ENCODE data around the gene TOR2A.

TOR2A gene

DNA sequence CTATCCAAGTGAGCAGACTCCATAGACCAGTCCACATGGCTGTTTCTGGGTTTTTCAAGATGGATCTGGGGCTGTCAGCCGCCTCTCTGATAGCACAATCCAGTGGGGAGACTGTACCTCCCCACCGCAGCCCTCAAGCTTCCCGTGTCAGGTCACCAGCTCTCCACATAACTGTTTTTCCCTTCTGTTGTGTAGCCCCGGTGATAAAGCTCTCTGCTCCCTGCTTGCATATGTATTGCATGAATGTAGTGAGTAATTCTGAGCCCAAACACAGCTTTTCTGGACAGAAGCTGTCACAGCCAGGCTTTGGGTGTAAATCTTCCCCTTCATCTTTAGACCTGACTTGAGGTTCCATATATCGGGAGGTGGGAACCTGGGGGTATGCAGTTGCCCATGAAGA lies 51.4 kb downstream of the TOR2A start:
- Histone ChIP-seq H3K9me3 (ENCODE audit: insufficient read depth, low read depth, low read length) (no peaks in the 10 kb centered on the region), H3K79me2 (ENCODE audit: insufficient read depth, low read length) (no peaks in the 10 kb centered on the region), H3K27me3 (ENCODE audit: insufficient read depth, low read length, poor library complexity, severe bottlenecking) (no peaks in the 10 kb centered on the region), H3F3A (ENCODE audit: low read depth) (no peaks in the 10 kb centered on the region), H2AFZ (ENCODE audit: low read length) (no peak overlapping the region), H3K4me2 (ENCODE audit: low read depth, low read length, poor library complexity, severe bottlenecking) (no peak overlapping the region), H3K4me1 (ENCODE audit: insufficient read depth, low read length, poor library complexity, severe bottlenecking) (no peaks in the 10 kb centered on the region), H4K20me1 (ENCODE audit: insufficient read depth, low read length, poor library complexity, severe bottlenecking) (no peaks in the 10 kb centered on the region), H3K36me3 (ENCODE audit: insufficient read depth, low read length) (peaks cover 71% of the 10 kb centered on the region; the same call in 1 of the 2 replicates), H3K9ac (ENCODE audit: low read depth, low read length, poor library complexity, severe bottlenecking) (no peak overlapping the region), H3K9me2 (replicated peaks; ENCODE audit: low read depth, low read length) (no peaks in the 10 kb centered on the region), H3K4me3 (ENCODE audit: low read length, poor library complexity, severe bottlenecking) (no peak overlapping the region)
- TF ChIP-seq CTCF (conservative IDR thresholded peaks at IDR 0.05; ENCODE audit: low read length) = no peak
- TF ChIP-seq EZH2phosphoT487 (IDR thresholded peaks at IDR 0.05; ENCODE audit: borderline replicate concordance) = no peak

- Histone ChIP-seq H3K9me3 (ENCODE audit: insufficient read depth, low read depth, low read length) (no peaks in the 10 kb centered on the region), H3K79me2 (ENCODE audit: insufficient read depth, low read length) (no peaks in the 10 kb centered on the region), H3K9ac (ENCODE audit: low read depth, low read length, poor library complexity, severe bottlenecking) (no peak overlapping the region), H3K27me3 (ENCODE audit: insufficient read depth, low read length, poor library complexity, severe bottlenecking) (no peaks in the 10 kb centered on the region), H4K20me1 (ENCODE audit: insufficient read depth, low read length, poor library complexity, severe bottlenecking) (no peaks in the 10 kb centered on the region), H3K9me2 (replicated peaks; ENCODE audit: low read depth, low read length) (no peaks in the 10 kb centered on the region), H3K4me1 (ENCODE audit: insufficient read depth, low read length, poor library complexity, severe bottlenecking) (no peaks in the 10 kb centered on the region), H3F3A (ENCODE audit: low read depth) (no peaks in the 10 kb centered on the region), H3K4me3 (ENCODE audit: low read length, poor library complexity, severe bottlenecking) (no peak overlapping the region), H2AFZ (ENCODE audit: low read length) (no peak overlapping the region), H3K4me2 (ENCODE audit: low read depth, low read length, poor library complexity, severe bottlenecking) (no peak overlapping the region), H3K36me3 (ENCODE audit: insufficient read depth, low read length) (peaks cover 68% of the 10 kb centered on the region; the same call in 1 of the 2 replicates)
- TF ChIP-seq EZH2phosphoT487 (IDR thresholded peaks at IDR 0.05; ENCODE audit: borderline replicate concordance) = no peak
- TF ChIP-seq CTCF (conservative IDR thresholded peaks at IDR 0.05; ENCODE audit: low read length) = no peak
These were observed 52.5 kb downstream of the TOR2A start for GRCh38 chr9:127682351-127683136.

Data from Loucy (cell line).